ENCODE results near the gene CDH23.

DNA sequence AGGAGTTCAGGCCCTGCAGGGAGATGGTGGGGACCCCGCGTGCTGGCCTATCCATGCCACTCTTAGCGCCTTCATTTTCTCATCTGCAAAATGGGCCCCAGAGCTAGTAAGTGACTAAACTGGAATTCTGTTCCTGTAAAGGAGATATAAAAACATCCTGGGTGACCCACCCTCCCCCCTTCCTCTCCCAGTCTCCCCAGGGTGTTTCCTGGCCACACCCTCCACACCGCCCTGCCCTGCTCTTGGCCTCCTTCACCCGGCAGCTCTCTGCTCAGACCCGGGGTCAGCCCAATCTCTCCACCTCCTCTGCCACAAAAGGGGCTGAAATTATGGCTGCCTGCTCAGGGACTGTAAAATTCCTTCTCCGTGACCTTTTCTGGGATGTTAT, 252.2 kb downstream of the CDH23 start:
- TF ChIP-seq, protein P1, sequence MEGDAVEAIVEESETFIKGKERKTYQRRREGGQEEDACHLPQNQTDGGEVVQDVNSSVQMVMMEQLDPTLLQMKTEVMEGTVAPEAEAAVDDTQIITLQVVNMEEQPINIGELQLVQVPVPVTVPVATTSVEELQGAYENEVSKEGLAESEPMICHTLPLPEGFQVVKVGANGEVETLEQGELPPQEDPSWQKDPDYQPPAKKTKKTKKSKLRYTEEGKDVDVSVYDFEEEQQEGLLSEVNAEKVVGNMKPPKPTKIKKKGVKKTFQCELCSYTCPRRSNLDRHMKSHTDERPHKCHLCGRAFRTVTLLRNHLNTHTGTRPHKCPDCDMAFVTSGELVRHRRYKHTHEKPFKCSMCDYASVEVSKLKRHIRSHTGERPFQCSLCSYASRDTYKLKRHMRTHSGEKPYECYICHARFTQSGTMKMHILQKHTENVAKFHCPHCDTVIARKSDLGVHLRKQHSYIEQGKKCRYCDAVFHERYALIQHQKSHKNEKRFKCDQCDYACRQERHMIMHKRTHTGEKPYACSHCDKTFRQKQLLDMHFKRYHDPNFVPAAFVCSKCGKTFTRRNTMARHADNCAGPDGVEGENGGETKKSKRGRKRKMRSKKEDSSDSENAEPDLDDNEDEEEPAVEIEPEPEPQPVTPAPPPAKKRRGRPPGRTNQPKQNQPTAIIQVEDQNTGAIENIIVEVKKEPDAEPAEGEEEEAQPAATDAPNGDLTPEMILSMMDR (IDR thresholded peaks at IDR 0.05): no peak
- TF ChIP-seq POLR2A (IDR thresholded peaks at IDR 0.05): no peak
- no peak for TF ChIP-seq POLR2AphosphoS5 (IDR thresholded peaks at IDR 0.05)
- no peak for TF ChIP-seq EP300 (IDR thresholded peaks at IDR 0.05; ENCODE audit: low read depth)

Measured in transverse colon (tissue), 4 donors.